ENCODE measurements around the gene DNAJC3.
A peak's percentile ranks its signal among the peaks of the same experiment; 100 is the strongest.
"Not testable (repeated sequence)": the region's sequence is repeated elsewhere in the genome, so short reads cannot be mapped to it uniquely, and the experiment has no call there.

The DNAJC3 gene

DNA sequence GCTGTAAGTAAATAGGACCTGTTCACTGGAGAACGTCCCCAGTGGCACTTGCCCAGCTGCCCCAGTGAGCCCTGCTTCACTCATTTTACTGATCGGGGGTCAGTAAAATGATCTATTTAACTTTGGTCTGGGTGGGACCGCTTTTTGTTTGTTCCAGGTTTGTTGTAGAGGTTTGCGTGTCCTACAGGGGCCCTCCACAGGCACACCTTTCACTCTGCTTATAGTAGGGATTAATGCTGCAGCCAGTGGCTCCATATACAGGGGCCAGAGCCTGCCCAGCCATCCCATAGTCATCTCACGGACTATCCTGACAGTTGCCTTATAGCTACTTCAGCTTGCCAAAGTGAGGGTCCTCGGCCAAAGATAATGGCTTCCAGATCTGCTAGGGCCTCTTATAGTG is 104.1 kb downstream of the DNAJC3 start:
- DNase-seq (ENCODE audit: low read depth in 2 of 2), result no peak

- DNase-seq (ENCODE audit: low read depth in 2 of 2), result not testable (repeated sequence)
Measured at GRCh38 chr13:95781940-95782339, 105.0 kb downstream of the DNAJC3 start.

DNA sequence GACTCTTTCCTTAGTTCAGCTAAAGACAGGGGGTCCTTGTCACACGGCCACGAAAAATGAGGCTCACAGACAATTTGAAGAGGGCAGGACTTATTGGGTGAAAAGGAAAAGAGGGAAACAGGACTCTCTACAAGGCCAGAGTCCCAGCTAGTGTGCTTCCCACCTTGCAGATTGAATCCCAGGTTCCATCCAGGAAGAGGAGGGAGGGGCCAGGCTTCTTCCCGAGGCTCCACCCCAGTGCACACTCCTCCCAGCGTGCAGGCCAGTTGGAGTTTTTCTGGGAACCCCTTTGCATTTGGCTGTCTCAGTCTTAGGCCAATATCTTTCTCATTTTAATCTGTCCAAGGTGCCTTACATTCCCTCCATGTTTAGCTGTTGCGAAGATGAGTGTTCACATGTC is 106.8 kb downstream of the DNAJC3 start:
- DNase-seq (ENCODE audit: low read depth in 2 of 2), result no peak

GRCh38 chr13:95784161-95784899 is 107.4 kb downstream of the DNAJC3 start:
- no peak for DNase-seq (ENCODE audit: low read depth in 2 of 2)

DNA sequence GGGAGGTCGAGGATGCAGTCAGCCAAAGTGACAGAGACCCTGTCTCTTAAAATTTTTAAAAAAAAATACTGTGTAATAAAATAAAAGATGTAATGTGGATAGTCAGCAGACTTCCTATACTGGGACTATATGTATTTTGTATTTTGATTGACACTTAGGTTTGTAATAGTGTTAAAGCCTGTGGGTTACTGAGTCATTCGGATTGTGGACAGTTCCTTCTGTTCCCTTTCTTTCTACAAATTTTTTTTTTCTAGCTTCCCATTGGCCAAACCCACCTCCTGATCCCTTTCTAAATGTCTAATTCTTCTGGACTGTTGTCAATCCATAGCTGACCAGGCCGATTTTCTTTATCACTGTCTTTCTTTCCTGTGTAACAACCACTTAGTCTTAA is 108.0 kb downstream of the DNAJC3 start:
- DNase-seq (ENCODE audit: low read depth in 2 of 2), result no peak

DNA sequence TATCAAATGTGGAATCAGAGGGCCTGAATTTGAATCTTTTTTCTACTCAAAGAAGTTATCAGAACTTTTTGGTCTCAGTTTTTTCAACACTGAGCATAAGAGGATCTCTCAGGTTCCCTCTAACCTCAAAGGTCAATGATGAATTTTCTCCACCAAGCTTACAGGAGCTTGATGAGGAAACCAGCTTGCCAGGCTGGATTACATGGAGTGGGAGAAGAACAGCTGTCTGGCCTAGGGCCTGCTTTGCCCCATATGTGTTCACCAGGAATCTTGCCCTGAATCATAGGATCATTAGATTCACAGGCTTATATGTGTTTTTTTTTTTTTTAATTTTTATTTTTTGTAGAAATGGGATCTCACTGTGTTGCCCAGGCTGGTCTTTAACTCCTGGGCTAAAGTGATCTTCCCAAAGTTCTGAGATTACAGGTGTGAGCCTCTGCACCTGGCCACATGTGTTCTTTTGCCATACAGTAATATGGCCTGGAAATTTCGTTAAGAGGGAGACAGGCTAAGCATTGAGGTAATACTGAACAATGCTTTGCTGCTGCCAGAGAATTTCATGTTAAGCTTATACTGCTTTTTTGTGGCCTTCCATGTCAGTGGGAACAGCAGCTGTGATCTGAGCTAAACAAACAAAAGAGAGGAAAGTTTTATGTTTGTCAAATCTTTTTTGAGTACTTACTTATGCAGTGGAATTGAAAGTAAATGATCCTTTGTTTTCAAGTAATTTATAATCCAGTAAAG is 110.6 kb downstream of the DNAJC3 start:
- no peak for DNase-seq (ENCODE audit: low read depth in 2 of 2)

DNA sequence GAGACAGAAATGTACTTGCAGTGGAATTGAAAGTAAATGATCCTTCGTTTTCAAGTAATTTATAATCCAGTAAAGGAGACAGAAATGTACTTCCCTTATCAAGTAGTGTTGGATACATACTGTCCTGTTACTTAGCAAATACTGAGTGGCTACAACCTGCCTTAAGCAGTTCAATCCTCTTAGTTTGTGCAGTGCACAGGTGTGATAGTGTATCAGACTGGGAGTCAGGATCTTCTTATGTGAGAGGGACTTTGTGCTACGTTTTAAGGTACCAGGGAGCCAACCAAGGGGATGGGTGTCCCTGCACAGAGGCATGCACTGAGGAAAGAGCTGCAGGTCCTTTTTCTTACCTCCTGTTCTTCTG is 111.1 kb downstream of the DNAJC3 start:
- no peak for DNase-seq (ENCODE audit: low read depth in 2 of 2)

- DNase-seq (ENCODE audit: low read depth in 2 of 2), result not testable (repeated sequence)
Measured at GRCh38 chr13:95789315-95789714, 112.4 kb downstream of the DNAJC3 start.

- no peak for DNase-seq (ENCODE audit: low read depth in 2 of 2)
Measured at GRCh38 chr13:95791084-95791722, 114.3 kb downstream of the DNAJC3 start.

GRCh38 chr13:95793018-95793555 is 116.1 kb downstream of the DNAJC3 start:
- DNase-seq (ENCODE audit: low read depth in 2 of 2), result no peak

DNA sequence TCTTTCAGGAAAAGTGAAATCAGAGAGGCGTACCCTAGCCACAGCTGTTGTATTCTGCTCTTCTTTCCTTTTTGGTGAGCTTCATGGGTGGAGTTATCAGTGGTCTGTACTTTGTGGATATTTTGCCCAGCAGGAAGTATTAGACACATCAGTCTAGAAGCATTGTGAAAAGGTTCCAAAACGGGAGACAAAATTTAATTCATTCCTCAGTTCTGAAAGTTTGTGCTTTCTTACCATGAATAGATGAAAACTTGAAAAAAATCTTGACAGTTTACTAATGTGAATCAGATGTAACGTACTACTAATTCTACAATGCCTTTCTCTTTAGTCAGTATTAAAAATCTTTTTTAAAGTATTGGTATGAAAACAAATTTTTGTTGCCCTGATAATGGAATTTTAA is 116.8 kb downstream of the DNAJC3 start:
- no peak for DNase-seq (ENCODE audit: low read depth in 2 of 2)

GRCh38 chr13:95797016-95797415 is 120.1 kb downstream of the DNAJC3 start:
- DNase-seq (ENCODE audit: low read depth in 2 of 2), result no peak

GRCh38 chr13:95800436-95800835 is 123.5 kb downstream of the DNAJC3 start:
- no peak for DNase-seq (ENCODE audit: low read depth in 2 of 2)

DNA sequence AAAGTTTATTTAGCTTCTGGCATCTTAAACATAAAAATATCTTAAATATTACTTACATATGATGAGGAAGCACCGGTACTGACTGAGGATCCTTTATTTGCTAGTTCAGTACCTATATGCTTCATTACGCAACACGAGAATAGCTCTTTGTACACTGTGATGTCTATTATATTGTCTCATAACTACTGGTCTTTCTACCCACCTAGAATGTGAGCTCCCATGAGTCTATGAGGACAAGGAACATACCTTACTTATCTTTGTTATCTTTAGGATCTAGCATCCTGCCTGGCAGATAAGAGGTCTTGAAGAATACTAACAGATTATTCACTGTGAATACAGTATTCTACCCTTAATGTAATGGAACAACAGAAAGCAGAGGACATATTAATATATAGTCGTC is 124.9 kb downstream of the DNAJC3 start:
- no peak for DNase-seq (ENCODE audit: low read depth in 2 of 2)

GRCh38 chr13:95805921-95806320 is 129.0 kb downstream of the DNAJC3 start:
- no peak for DNase-seq (ENCODE audit: low read depth in 2 of 2)

DNA sequence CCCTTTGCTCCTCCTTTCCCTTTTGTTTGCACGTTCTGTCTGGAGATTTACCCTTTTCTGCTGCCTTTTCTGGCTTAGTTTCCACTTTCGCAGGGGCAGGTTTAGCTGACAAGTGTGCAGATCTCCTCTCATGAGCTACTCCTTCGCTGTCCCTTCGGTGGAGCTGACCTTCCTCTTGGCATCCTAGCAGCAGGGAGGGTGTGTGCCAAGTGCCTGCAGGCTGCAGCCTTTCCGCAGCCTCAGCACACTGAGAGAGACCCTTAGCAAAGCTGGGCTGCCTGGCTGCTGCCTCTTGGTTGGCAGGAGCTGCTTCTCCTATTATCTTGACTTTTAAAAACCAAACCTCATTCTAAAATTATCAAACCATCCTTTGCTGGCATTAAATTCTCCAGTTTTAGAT is 132.5 kb downstream of the DNAJC3 start:
- no peak for DNase-seq (ENCODE audit: low read depth in 2 of 2)

- DNase-seq (ENCODE audit: low read depth in 2 of 2), result no peak
Measured at GRCh38 chr13:95813139-95813538, 136.2 kb downstream of the DNAJC3 start.

- no peak for DNase-seq (ENCODE audit: low read depth in 2 of 2)
Measured at GRCh38 chr13:95814495-95814894, 137.6 kb downstream of the DNAJC3 start.

DNA sequence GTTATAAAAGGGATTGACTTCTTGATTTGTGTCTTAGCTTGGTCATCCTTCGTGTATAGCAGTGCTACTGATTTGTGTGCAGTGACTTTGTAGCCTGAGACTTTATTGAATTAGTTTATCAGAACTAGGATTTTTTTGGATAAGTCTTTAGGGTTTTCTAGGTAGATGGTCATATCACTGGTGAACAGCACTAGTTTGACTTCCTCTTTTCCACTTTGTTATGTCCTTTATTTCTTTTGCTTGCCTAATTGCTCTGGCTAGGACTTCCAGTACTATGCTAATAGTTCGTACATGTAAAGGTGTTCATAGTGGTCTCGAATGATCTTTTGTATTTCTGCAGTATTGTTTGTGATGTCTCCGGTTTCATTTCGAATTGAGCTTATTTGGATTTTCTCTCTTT is 145.4 kb downstream of the DNAJC3 start:
- no peak for DNase-seq (ENCODE audit: low read depth in 2 of 2)

- DNase-seq (ENCODE audit: low read depth in 2 of 2), result no peak
Measured at GRCh38 chr13:95833126-95833525, 156.2 kb downstream of the DNAJC3 start.

DNA sequence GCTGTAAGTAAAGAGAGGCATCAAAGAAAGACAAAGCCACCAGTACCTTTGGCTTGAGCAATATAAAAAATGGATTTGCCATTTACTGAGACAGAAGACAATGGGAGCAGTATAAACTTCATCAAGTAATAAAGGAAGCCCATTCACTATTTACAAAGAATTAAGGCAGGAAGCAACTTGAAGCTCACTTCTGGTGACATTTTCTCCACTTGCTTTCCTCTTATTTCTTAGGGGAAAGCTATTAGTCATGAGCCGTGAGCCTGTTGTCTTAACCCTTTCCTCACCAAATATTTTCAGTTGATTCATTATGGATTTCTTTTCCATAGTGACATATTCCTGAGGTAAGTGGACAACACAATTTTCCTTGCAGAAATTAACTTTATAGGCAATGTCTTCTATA is 156.8 kb downstream of the DNAJC3 start:
- no peak for DNase-seq (ENCODE audit: low read depth in 2 of 2)

DNA sequence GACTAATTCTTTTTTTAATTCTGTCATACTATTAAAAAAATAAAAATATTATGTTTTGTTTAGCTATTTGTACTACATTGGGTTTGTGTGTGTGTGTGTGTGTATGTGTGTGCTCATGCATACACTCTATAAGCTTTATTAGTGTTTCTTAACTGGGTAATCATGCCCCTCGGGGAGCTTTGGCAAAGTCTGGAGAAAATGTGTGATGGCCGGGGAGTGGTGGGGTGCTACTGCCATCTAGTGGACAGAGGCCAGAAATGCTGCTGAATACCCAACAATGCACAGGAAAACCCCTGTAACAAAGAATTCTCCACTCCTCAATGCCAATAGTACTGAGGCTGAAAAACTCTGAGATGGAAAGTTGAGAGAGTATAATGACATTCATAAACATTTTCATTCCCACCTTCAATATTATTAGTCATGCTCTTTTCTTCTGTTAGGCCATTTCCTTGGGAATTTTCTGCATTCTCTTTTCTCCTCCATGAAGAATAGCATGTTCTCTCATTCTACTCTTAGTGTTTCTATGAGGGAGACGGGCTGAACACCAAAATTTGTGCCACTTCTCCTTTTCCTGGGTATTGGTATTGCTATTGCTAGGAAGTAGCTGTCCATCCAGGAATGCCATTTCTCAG is 157.3 kb downstream of the DNAJC3 start:
- peak; percentile 32 to 37 for DNase-seq (ENCODE audit: low read depth in 2 of 2)
